ENCODE results near the gene SOCS7. TPM values are rescaled to one million over a fixed set of nuclear protein-coding genes. Genes with fewer than 3 reads are reported as not detected.

Gene SOCS7
- total and polyA plus RNA-seq, 10 of the 15 experiments (the other 5 are each of a cell fraction or from before 2014, with no cell fraction given) = 0.68 to 12.8 (median 7.3) TPM

DNA sequence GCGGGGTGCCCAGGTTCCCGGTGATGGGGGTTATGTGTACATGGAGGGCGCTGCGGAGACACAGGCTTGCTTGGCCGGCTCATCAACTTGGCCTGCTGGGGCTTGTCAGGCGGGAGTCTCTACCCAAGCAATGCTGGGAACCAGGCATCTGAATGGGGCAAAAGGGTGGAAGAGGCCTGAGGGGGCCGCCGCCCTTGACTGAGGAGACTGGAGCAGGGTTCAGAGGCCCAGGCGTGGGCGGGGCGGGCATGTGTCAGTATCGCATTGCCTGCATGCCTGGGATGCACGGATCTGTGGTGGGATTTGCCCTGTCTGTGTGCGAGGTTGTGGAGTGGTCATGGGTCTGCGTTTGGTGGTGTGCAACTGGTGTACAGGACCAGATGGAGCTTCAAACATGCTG, 97.7 kb downstream of the SOCS7 start:
- CTCF ChIA-PET = interaction anchor here (0.6 to 1.5 kb wide), 2 partner anchors 27 to 69 kb away, joined by 3 read pairs; no protein-coding TSS in a partner anchor
- in situ Hi-C loops (cut with MboI) (no loop called here), intact Hi-C loops (cut with micrococcal nuclease; ENCODE audit: unreplicated experiment) (no loop called here)
- FAIRE-seq = no peak
- Histone ChIP-seq H3K9ac (ENCODE audit: control insufficient read depth, insufficient read depth, low read length) (no peak overlapping the region), H3K4me1 (ENCODE audit: control insufficient read depth, insufficient read depth, low read length) (peaks cover 11% of the 10 kb centered on the region), H3K79me2 (ENCODE audit: control insufficient read depth, insufficient read depth, low read length) (no peaks in the 10 kb centered on the region), H4K20me1 (ENCODE audit: control insufficient read depth, insufficient read depth) (no peaks in the 10 kb centered on the region), H3K36me3 (ENCODE audit: control insufficient read depth in 2 of 2, insufficient read depth in 2 of 2, low read length in 1 of 2) (no peaks in the 10 kb centered on the region), H3K27ac (ENCODE audit: control insufficient read depth, insufficient read depth) (no peak overlapping the region), H3K4me3 (no peak overlapping the region), H3K9me3 (replicated peaks; ENCODE audit: control insufficient read depth, insufficient read depth, low read length) (no peaks in the 10 kb centered on the region), H2AFZ (ENCODE audit: control insufficient read depth, low read depth, low read length) (no peak overlapping the region), H3K4me2 (ENCODE audit: control insufficient read depth, insufficient read depth) (no peak overlapping the region), H3K27me3 (replicated peaks in 1 of 2; ENCODE audit: control insufficient read depth in 2 of 2, insufficient read depth in 2 of 2, low read length in 1 of 2) (peaks cover 3 to 8% of the 10 kb centered on the region in 2 experiments; a peak in 3 of 4 replicates)
- no peak for ATAC-seq
- SMC1A ChIA-PET (ENCODE audit: uncharacterized antibody, unreplicated experiment) = no interaction called here
- no TSS peak for BruUV-seq (replicated peaks)
- no peak for DNase-seq (ENCODE audit: low read depth, low spot score)
- WGBS (ENCODE audit: insufficient coverage, insufficient replicate concordance, low lambda C conversion rate, missing lambda C conversion rate) = 73% methylated on average over 14 of the region's 15 CpGs
- RAD21 ChIA-PET (ENCODE audit: unreplicated experiment) = no interaction called here
- POLR2A ChIA-PET = no interaction called here
- no peak for TF ChIP-seq PAX8 (IDR thresholded peaks at IDR 0.05)
- no peak for TF ChIP-seq TAF1 (IDR thresholded peaks at IDR 0.05; ENCODE audit: borderline replicate concordance, low read depth, low read length)
- TF ChIP-seq, protein P1, sequence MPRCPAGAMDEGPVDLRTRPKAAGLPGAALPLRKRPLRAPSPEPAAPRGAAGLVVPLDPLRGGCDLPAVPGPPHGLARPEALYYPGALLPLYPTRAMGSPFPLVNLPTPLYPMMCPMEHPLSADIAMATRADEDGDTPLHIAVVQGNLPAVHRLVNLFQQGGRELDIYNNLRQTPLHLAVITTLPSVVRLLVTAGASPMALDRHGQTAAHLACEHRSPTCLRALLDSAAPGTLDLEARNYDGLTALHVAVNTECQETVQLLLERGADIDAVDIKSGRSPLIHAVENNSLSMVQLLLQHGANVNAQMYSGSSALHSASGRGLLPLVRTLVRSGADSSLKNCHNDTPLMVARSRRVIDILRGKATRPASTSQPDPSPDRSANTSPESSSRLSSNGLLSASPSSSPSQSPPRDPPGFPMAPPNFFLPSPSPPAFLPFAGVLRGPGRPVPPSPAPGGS (IDR thresholded peaks at IDR 0.05; ENCODE audit: borderline replicate concordance, insufficient read depth, low read depth, low read length, poor library complexity, severe bottlenecking) = peak; percentile 52
- no peak for TF ChIP-seq RAD21 (IDR thresholded peaks at IDR 0.05; ENCODE audit: insufficient read depth, low read depth, low read length)
- no peak for TF ChIP-seq CBX3 (IDR thresholded peaks at IDR 0.05; ENCODE audit: borderline replicate concordance, low read depth)
- no peak for TF ChIP-seq KDM1A (IDR thresholded peaks at IDR 0.05; ENCODE audit: borderline replicate concordance)

DNA sequence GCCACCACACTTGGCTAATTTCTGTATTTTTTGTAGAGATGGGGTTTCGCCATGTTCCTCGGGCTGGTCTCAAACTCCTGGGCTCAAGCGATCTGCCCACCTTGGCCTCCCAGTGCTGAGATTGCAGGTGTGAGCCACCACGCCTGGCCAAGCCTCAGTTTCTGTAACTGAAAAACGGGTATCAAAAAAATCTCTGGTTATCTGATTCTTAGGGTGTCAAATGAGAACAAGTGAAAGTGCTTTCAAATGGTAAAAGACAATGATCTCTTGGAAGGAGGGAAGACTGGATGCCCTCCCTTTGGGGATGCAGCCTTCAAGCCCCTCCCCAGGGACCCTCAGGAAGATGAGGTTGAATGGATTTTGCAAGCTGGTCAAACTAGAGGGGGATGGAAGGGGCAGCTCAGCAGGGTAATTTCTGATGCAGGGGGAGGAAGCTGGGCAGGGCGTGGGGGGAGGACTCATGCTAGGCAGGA, 98.9 kb downstream of the SOCS7 start:
- Histone ChIP-seq H3K4me3 (no peak overlapping the region), H3K27ac (ENCODE audit: control insufficient read depth, insufficient read depth) (no peak overlapping the region), H3K9ac (ENCODE audit: control insufficient read depth, insufficient read depth, low read length) (no peak overlapping the region), H3K36me3 (ENCODE audit: control insufficient read depth in 2 of 2, insufficient read depth in 2 of 2, low read length in 1 of 2) (no peaks in the 10 kb centered on the region), H3K4me2 (ENCODE audit: control insufficient read depth, insufficient read depth) (0 out of 2 replicates have a peak overlapping the region, but pooled peaks have one; percentile 9), H3K27me3 (replicated peaks in 1 of 2; ENCODE audit: control insufficient read depth in 2 of 2, insufficient read depth in 2 of 2, low read length in 1 of 2) (peaks cover 3 to 13% of the 10 kb centered on the region in 2 experiments; a peak in 3 of 4 replicates), H3K79me2 (ENCODE audit: control insufficient read depth, insufficient read depth, low read length) (no peaks in the 10 kb centered on the region), H4K20me1 (ENCODE audit: control insufficient read depth, insufficient read depth) (no peaks in the 10 kb centered on the region), H3K9me3 (replicated peaks; ENCODE audit: control insufficient read depth, insufficient read depth, low read length) (no peaks in the 10 kb centered on the region), H2AFZ (ENCODE audit: control insufficient read depth, low read depth, low read length) (no peak overlapping the region), H3K4me1 (ENCODE audit: control insufficient read depth, insufficient read depth, low read length) (peaks cover 11% of the 10 kb centered on the region)
- WGBS (ENCODE audit: insufficient coverage, insufficient replicate concordance, low lambda C conversion rate, missing lambda C conversion rate) = 1% methylated on average over 6 of the region's 6 CpGs
- DNase-seq (ENCODE audit: low read depth, low spot score) = no peak
- intact Hi-C loops (cut with micrococcal nuclease; ENCODE audit: unreplicated experiment) = no loop called here
- in situ Hi-C loops (cut with MboI) = no loop called here
- ChIA-PET RAD21 (ENCODE audit: unreplicated experiment) (no interaction called here), CTCF (interaction anchor here (1.4 to 1.5 kb wide), 2 partner anchors 25 to 28 kb away, joined by 3 to 4 read pairs; no protein-coding TSS in a partner anchor), POLR2A (no interaction called here), SMC1A (ENCODE audit: uncharacterized antibody, unreplicated experiment) (no interaction called here)
- peak in 1 of 2 experiments; percentile 43; a peak in 1 of 4 replicates for TF ChIP-seq BHLHE40 (IDR thresholded peaks at IDR 0.05; ENCODE audit: borderline replicate concordance in 1 of 2, low read depth in 2 of 2, low read length in 1 of 2)
- TF ChIP-seq, protein P2, sequence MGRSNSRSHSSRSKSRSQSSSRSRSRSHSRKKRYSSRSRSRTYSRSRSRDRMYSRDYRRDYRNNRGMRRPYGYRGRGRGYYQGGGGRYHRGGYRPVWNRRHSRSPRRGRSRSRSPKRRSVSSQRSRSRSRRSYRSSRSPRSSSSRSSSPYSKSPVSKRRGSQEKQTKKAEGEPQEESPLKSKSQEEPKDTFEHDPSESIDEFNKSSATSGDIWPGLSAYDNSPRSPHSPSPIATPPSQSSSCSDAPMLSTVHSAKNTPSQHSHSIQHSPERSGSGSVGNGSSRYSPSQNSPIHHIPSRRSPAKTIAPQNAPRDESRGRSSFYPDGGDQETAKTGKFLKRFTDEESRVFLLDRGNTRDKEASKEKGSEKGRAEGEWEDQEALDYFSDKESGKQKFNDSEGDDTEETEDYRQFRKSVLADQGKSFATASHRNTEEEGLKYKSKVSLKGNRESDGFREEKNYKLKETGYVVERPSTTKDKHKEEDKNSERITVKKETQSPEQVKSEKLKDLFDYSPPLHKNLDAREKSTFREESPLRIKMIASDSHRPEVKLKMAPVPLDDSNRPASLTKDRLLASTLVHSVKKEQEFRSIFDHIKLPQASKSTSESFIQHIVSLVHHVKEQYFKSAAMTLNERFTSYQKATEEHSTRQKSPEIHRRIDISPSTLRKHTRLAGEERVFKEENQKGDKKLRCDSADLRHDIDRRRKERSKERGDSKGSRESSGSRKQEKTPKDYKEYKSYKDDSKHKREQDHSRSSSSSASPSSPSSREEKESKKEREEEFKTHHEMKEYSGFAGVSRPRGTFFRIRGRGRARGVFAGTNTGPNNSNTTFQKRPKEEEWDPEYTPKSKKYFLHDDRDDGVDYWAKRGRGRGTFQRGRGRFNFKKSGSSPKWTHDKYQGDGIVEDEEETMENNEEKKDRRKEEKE (IDR thresholded peaks at IDR 0.05) = no peak
- no peak for FAIRE-seq
- BruUV-seq (replicated peaks) = no TSS peak
- ATAC-seq = no peak

Data from GM12878 (cell line).